MCF 10A (cell line): ENCODE results near the gene GRM7. TPM values are rescaled to one million over a fixed set of nuclear protein-coding genes. Genes with fewer than 3 reads are reported as not detected.

ENCODE experiments used
- BruUV-seq: library from RNA; stranded (reverse); fragments of 400-500 nt; replicated peaks from 2 replicates; lab custom pipeline; 2021; lab: Mats Ljungman, UMichigan
- CTCF ChIA-PET: fragments of 300-600 bp; sonication (Branson Sonifier 250); formaldehyde crosslinking; extraction: SDS; loops from one replicate; lab custom pipeline; 2021; ENCODE audit warnings: antibody characterized with exemption, inconsistent platforms; lab: Yijun Ruan, JAX
- POLR2A ChIA-PET: fragments of 300-600, 350-650 bp; sonication (Branson Sonifier 250); formaldehyde crosslinking; extraction: SDS; loops from one replicate; lab custom pipeline; 2020; ENCODE audit warnings: antibody characterized with exemption, inconsistent platforms; lab: Yijun Ruan, JAX
- DNase-seq: peaks from one replicate; pipeline ENCODE4 v3.0.0-alpha.2; 2018; ENCODE audit not compliant: unreplicated experiment
- H3K27ac Mint-ChIP-seq: one replicate; pipeline ENCODE4 v1.8.0; 2022; ENCODE audit warnings: mild to moderate bottlenecking, low read depth, mixed read lengths; ENCODE audit not compliant: unreplicated experiment
- H3K27me3 Mint-ChIP-seq: one replicate; pipeline ENCODE4 v1.8.0; 2022; ENCODE audit warnings: mixed read lengths; ENCODE audit not compliant: insufficient read depth, unreplicated experiment
- H3K36me3 Mint-ChIP-seq: one replicate; pipeline ENCODE4 v1.8.0; 2022; ENCODE audit warnings: mild to moderate bottlenecking, moderate library complexity, mixed read lengths; ENCODE audit not compliant: insufficient read depth, unreplicated experiment
- H3K4me1 Mint-ChIP-seq: one replicate; pipeline ENCODE4 v1.8.0; 2022; ENCODE audit warnings: mixed read lengths; ENCODE audit not compliant: insufficient read depth, unreplicated experiment
- H3K4me3 Mint-ChIP-seq: one replicate; pipeline ENCODE4 v1.8.0; 2022; ENCODE audit warnings: mild to moderate bottlenecking, moderate library complexity, mixed read lengths; ENCODE audit not compliant: unreplicated experiment
- H3K9me3 Mint-ChIP-seq: one replicate; pipeline ENCODE4 v1.8.0; 2022; ENCODE audit warnings: mixed read lengths; ENCODE audit not compliant: unreplicated experiment
- intact Hi-C: fragments of 100-400 bp; cut with micrococcal nuclease; formaldehyde crosslinking; loops from 2 replicates; pipeline ENCODE4 v1.14.1; 2022
- total RNA-seq: library from RNA; stranded (reverse); gene quantifications from 2 replicates; pipeline ENCODE4 v1.2.3, GENCODE V29; 2022
- TF ChIP-seq, protein P1 (sequence below): fragments of 200-600 bp; IDR thresholded peaks from one replicate; pipeline ENCODE4 v1.8.0; 2022; ENCODE audit warnings: antibody characterized with exemption, mild to moderate bottlenecking; ENCODE audit not compliant: unreplicated experiment

Gene GRM7
- total RNA-seq, 1 experiment from 2014 or later: not detected

DNA sequence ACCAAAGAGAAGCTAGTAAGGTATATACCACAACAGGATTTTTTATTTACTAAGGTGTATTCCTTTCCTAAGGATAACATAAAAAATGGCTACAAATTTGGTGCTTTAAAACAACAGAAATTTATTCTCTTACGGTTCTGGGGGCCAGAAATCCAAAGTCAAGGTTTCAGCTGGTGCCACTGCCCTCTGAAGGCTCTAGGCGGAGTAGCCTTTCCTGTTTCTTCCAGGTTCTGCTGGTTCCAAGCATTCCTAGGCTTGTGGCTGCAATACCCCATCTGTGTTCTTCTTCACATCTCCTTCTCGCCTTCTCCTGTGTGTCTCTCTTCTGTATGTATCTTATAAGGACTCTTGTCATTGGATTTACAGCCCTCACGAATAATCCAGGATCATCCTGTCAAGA, 549.9 kb downstream of the GRM7 start:
- Mint-ChIP-seq H3K4me1 (peaks cover 7% of the 10 kb centered on the region), H3K4me3 (no peak overlapping the region), H3K36me3 (no peaks in the 10 kb centered on the region), H3K9me3 (no peaks in the 10 kb centered on the region), H3K27ac (no peak overlapping the region), H3K27me3 (no peaks in the 10 kb centered on the region)
- intact Hi-C loops: no loop called here
- CTCF ChIA-PET: interaction anchor here (0.7 kb wide), 1 partner anchor 125 kb away, joined by 3 read pairs; no protein-coding TSS in a partner anchor
- DNase-seq: no peak
- no TSS peak for BruUV-seq
- POLR2A ChIA-PET: no interaction called here
- TF ChIP-seq, protein P1, sequence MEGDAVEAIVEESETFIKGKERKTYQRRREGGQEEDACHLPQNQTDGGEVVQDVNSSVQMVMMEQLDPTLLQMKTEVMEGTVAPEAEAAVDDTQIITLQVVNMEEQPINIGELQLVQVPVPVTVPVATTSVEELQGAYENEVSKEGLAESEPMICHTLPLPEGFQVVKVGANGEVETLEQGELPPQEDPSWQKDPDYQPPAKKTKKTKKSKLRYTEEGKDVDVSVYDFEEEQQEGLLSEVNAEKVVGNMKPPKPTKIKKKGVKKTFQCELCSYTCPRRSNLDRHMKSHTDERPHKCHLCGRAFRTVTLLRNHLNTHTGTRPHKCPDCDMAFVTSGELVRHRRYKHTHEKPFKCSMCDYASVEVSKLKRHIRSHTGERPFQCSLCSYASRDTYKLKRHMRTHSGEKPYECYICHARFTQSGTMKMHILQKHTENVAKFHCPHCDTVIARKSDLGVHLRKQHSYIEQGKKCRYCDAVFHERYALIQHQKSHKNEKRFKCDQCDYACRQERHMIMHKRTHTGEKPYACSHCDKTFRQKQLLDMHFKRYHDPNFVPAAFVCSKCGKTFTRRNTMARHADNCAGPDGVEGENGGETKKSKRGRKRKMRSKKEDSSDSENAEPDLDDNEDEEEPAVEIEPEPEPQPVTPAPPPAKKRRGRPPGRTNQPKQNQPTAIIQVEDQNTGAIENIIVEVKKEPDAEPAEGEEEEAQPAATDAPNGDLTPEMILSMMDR: no peak

DNA sequence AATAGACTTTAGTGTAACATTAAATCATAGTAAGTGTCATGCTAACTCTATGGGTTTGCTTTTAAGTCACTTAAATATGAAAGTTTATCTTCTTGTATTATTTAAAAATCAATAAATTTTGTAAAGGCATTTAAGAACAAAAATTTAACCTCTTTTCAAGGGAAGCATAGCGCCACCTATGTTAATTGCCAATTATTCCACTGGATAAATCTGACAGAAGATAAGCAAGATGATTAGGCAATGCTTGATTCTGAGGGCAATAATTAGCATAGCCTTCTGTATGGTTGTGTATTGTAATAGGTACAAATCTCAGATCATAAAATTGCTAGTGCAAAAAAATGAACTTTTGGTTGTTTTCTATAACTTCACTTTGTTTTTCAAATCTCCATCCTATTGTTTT, 560.1 kb downstream of the GRM7 start:
- POLR2A ChIA-PET: no interaction called here
- H3K9me3 Mint-ChIP-seq: no peaks in the 10 kb centered on the region

DNA sequence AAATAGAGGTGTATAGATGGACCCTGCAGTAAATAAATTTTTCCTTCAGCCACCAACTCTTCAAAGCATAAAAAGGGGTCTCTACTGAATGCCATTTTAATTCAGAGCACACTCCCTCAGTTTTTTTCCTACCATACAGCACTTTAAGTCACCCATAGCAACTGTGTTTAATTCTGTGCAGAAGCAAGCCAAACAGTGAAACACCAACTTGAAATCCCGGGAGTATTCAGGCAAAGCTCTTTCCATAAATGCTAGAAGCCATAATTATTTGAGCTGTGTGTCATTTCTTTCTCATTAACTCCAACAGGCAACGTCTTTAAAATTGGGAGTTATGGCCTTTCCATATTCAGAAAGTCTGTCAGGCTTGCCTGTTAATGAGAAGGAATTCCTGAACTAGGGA, 562.1 kb downstream of the GRM7 start:
- intact Hi-C loops: no loop called here
- Mint-ChIP-seq H3K9me3 (no peaks in the 10 kb centered on the region), H3K27me3 (no peaks in the 10 kb centered on the region), H3K27ac (no peak overlapping the region), H3K36me3 (no peaks in the 10 kb centered on the region), H3K4me1 (no peaks in the 10 kb centered on the region), H3K4me3 (no peak overlapping the region)
- BruUV-seq: no TSS peak
- ChIA-PET POLR2A (no interaction called here), CTCF (no interaction called here)
- no peak for DNase-seq
- TF ChIP-seq, protein P1: no peak

More for the DNA sequence above, 560.1 kb downstream of the GRM7 start:
- Mint-ChIP-seq H3K36me3 (no peaks in the 10 kb centered on the region), H3K4me1 (no peaks in the 10 kb centered on the region), H3K4me3 (no peak overlapping the region), H3K27me3 (no peaks in the 10 kb centered on the region), H3K27ac (no peak overlapping the region)
- intact Hi-C loops: no loop called here
- TF ChIP-seq, protein P1: no peak
- BruUV-seq: no TSS peak
- DNase-seq: peak; percentile 7
- CTCF ChIA-PET: no interaction called here

DNA sequence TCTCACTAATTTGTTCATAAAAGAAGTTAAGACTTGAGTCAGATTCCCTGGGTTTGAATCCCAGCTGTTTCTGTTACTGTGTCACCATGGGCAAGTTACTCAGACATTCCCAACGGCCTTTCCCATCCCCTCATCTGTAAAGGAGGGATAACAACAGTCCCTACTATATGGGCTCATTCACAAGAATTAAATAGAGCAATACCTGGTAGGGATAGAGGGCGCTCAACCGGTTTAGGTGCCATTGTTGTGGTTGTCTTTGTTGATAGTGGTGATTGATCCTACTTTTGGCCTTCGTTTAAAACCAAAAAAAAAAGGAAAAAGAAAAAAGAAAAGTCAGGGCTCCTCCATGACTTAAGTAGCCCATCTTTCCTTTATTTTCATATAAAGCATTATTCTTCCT, 563.1 kb downstream of the GRM7 start:
- Mint-ChIP-seq H3K27ac (no peak overlapping the region), H3K36me3 (no peaks in the 10 kb centered on the region), H3K4me1 (no peaks in the 10 kb centered on the region), H3K27me3 (no peaks in the 10 kb centered on the region), H3K9me3 (no peaks in the 10 kb centered on the region), H3K4me3 (no peak overlapping the region)
- DNase-seq: no peak
- ChIA-PET POLR2A (no interaction called here), CTCF (interaction anchor here (0.6 kb wide), 1 partner anchor 370 kb away, joined by 3 read pairs; no protein-coding TSS in a partner anchor)
- TF ChIP-seq, protein P1: no peak
- BruUV-seq: no TSS peak
- intact Hi-C loops: no loop called here
